ENCODE results near the gene MAGI2.

The MAGI2 gene

GRCh38 chr7:79347351-79347750 is 106.1 kb downstream of the MAGI2 start:
- H4K20me1 ChIP-seq (ENCODE audit: low read depth, low read length), result no peaks in the 10 kb centered on the region
- no peak overlapping the region for H3K4me3 ChIP-seq (ENCODE audit: insufficient read depth, low read length, poor library complexity, severe bottlenecking)
- TF ChIP-seq EZH2phosphoT487 (conservative IDR thresholded peaks at IDR 0.05; ENCODE audit: low read length), result no peak
- TF ChIP-seq CTCF (IDR thresholded peaks at IDR 0.05; ENCODE audit: insufficient read depth, low read length, poor library complexity, severe bottlenecking), result no peak
- no peak overlapping the region for H3K9ac ChIP-seq (ENCODE audit: low read length)
- H3K79me2 ChIP-seq (ENCODE audit: insufficient read depth, low read length), result no peaks in the 10 kb centered on the region
- 0 out of 2 replicates have a peak, but pooled peaks cover 4% of the 10 kb centered on the region for H3K27me3 ChIP-seq (ENCODE audit: low read length)
- no peak overlapping the region for H2AFZ ChIP-seq (ENCODE audit: low read depth, low read length, severe bottlenecking)
- no peak overlapping the region for H3K27ac ChIP-seq (ENCODE audit: low read depth, low read length)
- H3K36me3 ChIP-seq (ENCODE audit: low read length), result no peaks in the 10 kb centered on the region
- H3K9me3 ChIP-seq (ENCODE audit: insufficient read depth, low read length), result no peaks in the 10 kb centered on the region
- H3F3A ChIP-seq (ENCODE audit: insufficient read depth), result no peaks in the 10 kb centered on the region
- no peak overlapping the region for H3K4me2 ChIP-seq (ENCODE audit: low read depth, low read length, poor library complexity, severe bottlenecking)
- H3K9me2 ChIP-seq (replicated peaks; ENCODE audit: insufficient read depth, low read length), result no peaks in the 10 kb centered on the region; the same call in 1 of the 2 replicates

- Histone ChIP-seq H3K4me3 (ENCODE audit: insufficient read depth, low read length, poor library complexity, severe bottlenecking) (no peak overlapping the region), H3K9me3 (ENCODE audit: insufficient read depth, low read length) (no peaks in the 10 kb centered on the region), H3K79me2 (ENCODE audit: insufficient read depth, low read length) (no peaks in the 10 kb centered on the region), H3K27ac (ENCODE audit: low read depth, low read length) (no peak overlapping the region), H3K9me2 (replicated peaks; ENCODE audit: insufficient read depth, low read length) (no peaks in the 10 kb centered on the region; the same call in 1 of the 2 replicates), H3K4me2 (ENCODE audit: low read depth, low read length, poor library complexity, severe bottlenecking) (no peak overlapping the region), H2AFZ (ENCODE audit: low read depth, low read length, severe bottlenecking) (no peak overlapping the region), H3K9ac (ENCODE audit: low read length) (no peak overlapping the region), H4K20me1 (ENCODE audit: low read depth, low read length) (no peaks in the 10 kb centered on the region), H3K27me3 (ENCODE audit: low read length) (0 out of 2 replicates have a peak, but pooled peaks cover 4% of the 10 kb centered on the region), H3K36me3 (ENCODE audit: low read length) (no peaks in the 10 kb centered on the region), H3F3A (ENCODE audit: insufficient read depth) (no peaks in the 10 kb centered on the region)
- TF ChIP-seq CTCF (IDR thresholded peaks at IDR 0.05; ENCODE audit: insufficient read depth, low read length, poor library complexity, severe bottlenecking) (no peak), EZH2phosphoT487 (conservative IDR thresholded peaks at IDR 0.05; ENCODE audit: low read length) (no peak)
Observed at GRCh38 chr7:79341902-79342301, 111.6 kb downstream of the MAGI2 start.

- H3K9ac ChIP-seq (ENCODE audit: low read length), result no peak overlapping the region
- H3K36me3 ChIP-seq (ENCODE audit: low read length), result no peaks in the 10 kb centered on the region
- H3K27me3 ChIP-seq (ENCODE audit: low read length), result no peaks in the 10 kb centered on the region
- H3K79me2 ChIP-seq (ENCODE audit: insufficient read depth, low read length), result no peaks in the 10 kb centered on the region
- H3K9me2 ChIP-seq (replicated peaks; ENCODE audit: insufficient read depth, low read length), result no peaks in the 10 kb centered on the region
- H3K4me3 ChIP-seq (ENCODE audit: insufficient read depth, low read length, poor library complexity, severe bottlenecking), result no peak overlapping the region
- no peaks in the 10 kb centered on the region for H3K9me3 ChIP-seq (ENCODE audit: insufficient read depth, low read length)
- H3K4me2 ChIP-seq (ENCODE audit: low read depth, low read length, poor library complexity, severe bottlenecking), result no peak overlapping the region
- TF ChIP-seq CTCF (IDR thresholded peaks at IDR 0.05; ENCODE audit: insufficient read depth, low read length, poor library complexity, severe bottlenecking) (no peak), EZH2phosphoT487 (conservative IDR thresholded peaks at IDR 0.05; ENCODE audit: low read length) (no peak)
- no peak overlapping the region for H2AFZ ChIP-seq (ENCODE audit: low read depth, low read length, severe bottlenecking)
- H3K27ac ChIP-seq (ENCODE audit: low read depth, low read length), result no peak overlapping the region
- H4K20me1 ChIP-seq (ENCODE audit: low read depth, low read length), result no peaks in the 10 kb centered on the region
- no peaks in the 10 kb centered on the region for H3F3A ChIP-seq (ENCODE audit: insufficient read depth)
Observed at GRCh38 chr7:79340212-79340611, 113.3 kb downstream of the MAGI2 start.
